ENCODE measurements around the gene PEX16. TPM values are rescaled to one million over a fixed set of nuclear protein-coding genes. Genes with fewer than 3 reads are reported as not detected.
A peak's percentile ranks its signal among the peaks of the same experiment; 100 is the strongest.

PEX16 gene
- total and polyA plus RNA-seq, 10 donors = 29.2 to 50.1 (median 34.9) TPM

DNA sequence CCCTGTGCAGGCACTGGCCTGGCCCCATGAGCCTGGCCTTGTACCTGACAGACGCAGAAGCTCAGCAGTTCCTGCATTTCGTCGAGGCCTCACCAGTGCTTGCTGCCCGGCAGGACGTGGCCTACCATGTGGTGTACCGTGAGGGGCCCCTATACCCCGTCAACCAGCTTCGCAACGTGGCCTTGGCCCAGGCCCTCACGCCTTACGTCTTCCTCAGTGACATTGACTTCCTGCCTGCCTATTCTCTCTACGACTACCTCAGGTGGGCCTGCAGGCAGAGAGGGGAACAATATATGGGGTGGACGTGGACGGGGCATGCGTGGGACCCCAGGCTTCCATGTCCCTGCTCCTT, 9.6 kb upstream of the PEX16 start:
- intact Hi-C loops (cut with DNase I; ENCODE audit: low total_unique reads) = no loop called here
- peak; percentile 78 for DNase-seq
- H3K27me3 ChIP-seq (replicated peaks in 1 of 7) = peaks cover 0 to 36% (median 12%) of the 10 kb centered on the region in 7 donors
- peaks cover 0 to 23% (median 6%) of the 10 kb centered on the region in 6 donors for H3K36me3 ChIP-seq
- TF ChIP-seq POLR2A (IDR thresholded peaks at IDR 0.05) (no peak), POLR2AphosphoS5 (IDR thresholded peaks at IDR 0.05) (peak; percentile 18 to 61 (median 27))
- TF ChIP-seq, protein P1, sequence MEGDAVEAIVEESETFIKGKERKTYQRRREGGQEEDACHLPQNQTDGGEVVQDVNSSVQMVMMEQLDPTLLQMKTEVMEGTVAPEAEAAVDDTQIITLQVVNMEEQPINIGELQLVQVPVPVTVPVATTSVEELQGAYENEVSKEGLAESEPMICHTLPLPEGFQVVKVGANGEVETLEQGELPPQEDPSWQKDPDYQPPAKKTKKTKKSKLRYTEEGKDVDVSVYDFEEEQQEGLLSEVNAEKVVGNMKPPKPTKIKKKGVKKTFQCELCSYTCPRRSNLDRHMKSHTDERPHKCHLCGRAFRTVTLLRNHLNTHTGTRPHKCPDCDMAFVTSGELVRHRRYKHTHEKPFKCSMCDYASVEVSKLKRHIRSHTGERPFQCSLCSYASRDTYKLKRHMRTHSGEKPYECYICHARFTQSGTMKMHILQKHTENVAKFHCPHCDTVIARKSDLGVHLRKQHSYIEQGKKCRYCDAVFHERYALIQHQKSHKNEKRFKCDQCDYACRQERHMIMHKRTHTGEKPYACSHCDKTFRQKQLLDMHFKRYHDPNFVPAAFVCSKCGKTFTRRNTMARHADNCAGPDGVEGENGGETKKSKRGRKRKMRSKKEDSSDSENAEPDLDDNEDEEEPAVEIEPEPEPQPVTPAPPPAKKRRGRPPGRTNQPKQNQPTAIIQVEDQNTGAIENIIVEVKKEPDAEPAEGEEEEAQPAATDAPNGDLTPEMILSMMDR (IDR thresholded peaks at IDR 0.05 in 8 of 11, conservative IDR thresholded peaks at IDR 0.05 in 3 of 11) = no peak
- H3K4me1 ChIP-seq = peaks cover 9 to 80% (median 50%) of the 10 kb centered on the region in 6 donors
- H3K27ac ChIP-seq = peak overlapping the region in 3 of 8 donors; percentile 24 to 86 (median 80)
- no peak overlapping the region for H3K4me3 ChIP-seq
- H3K9me3 ChIP-seq = no peaks in the 10 kb centered on the region
- WGBS, 5 donors = 31 to 60% (median 37%) methylated on average over 12 to 15 of the region's 15 CpGs

DNA sequence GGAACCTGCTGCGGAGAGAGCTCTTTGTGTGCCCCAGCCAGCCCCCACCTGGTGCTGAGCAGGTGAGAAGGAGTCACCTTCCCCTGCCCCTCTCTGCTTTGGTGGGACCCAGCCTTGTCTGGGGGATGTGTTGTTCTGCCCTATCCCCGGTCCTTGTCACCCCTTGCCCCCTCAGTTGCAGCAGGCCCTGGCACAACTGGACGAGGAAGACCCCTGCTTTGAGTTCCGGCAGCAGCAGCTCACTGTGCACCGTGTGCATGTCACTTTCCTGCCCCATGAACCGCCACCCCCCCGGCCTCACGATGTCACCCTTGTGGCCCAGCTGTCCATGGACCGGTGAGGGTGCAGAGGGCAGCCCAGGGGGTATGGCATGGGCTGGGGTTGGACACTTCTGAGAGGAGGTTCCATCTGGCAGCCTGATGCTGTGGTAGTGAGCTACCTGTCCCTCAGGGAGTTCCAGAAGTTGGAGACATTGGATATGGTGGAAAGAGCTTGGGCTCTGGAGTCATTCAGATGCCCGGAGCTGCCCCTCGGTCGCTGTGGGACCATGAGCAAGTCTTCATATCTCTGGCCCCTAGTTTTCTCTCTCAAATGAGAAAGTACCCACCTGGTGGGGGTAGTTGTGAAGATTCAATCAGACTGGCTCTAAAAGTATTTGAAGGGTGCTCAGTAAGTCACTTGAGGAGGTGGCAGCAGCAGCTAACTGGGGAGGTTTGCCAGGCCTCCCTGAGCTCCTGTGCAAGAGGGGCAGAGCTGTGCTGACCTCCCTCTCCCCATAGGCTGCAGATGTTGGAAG, 9.1 kb upstream of the PEX16 start:
- H3K4me1 ChIP-seq = peaks cover 12 to 80% (median 51%) of the 10 kb centered on the region in 6 donors
- H3K27ac ChIP-seq = peak overlapping the region in 3 of 8 donors; percentile 24 to 86 (median 80)
- intact Hi-C loops (cut with DNase I; ENCODE audit: low total_unique reads) = no loop called here
- peaks cover 0 to 18% (median 1%) of the 10 kb centered on the region in 6 donors for H3K36me3 ChIP-seq
- peaks cover 0 to 42% (median 18%) of the 10 kb centered on the region in 7 donors for H3K27me3 ChIP-seq (replicated peaks in 1 of 7)
- H3K9me3 ChIP-seq = no peaks in the 10 kb centered on the region
- no peak overlapping the region for H3K4me3 ChIP-seq
- 84 to 94% (median 91%) methylated on average over 12 of the region's 12 CpGs for WGBS, 5 donors
- TF ChIP-seq POLR2A (IDR thresholded peaks at IDR 0.05) = no peak
- TF ChIP-seq, protein P1 (IDR thresholded peaks at IDR 0.05 in 8 of 11, conservative IDR thresholded peaks at IDR 0.05 in 3 of 11) = no peak
- TF ChIP-seq POLR2AphosphoS5 (IDR thresholded peaks at IDR 0.05) = peak in 1 of 3 donors; percentile 1
- DNase-seq = peak; percentile 79

DNA sequence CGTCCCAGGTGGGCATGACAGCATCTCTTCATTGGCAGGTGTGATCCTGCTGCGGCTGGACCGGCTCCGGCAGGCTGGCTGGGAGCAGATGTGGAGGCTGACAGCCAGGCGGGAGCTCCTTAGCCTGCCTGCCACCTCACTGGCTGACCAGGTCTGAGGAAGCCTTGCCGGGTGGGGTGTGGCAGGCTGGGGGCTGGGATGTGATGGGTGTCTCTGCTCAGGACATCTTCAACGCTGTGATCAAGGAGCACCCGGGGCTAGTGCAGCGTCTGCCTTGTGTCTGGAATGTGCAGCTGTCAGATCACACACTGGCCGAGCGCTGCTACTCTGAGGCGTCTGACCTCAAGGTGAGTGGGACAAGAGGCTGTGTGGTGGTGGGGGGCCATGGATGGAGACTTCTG, 8.3 kb upstream of the PEX16 start:
- peak overlapping the region in 1 of 8 donors; percentile 86 for H3K27ac ChIP-seq
- TF ChIP-seq POLR2A (IDR thresholded peaks at IDR 0.05) = no peak
- TF ChIP-seq, protein P1 (IDR thresholded peaks at IDR 0.05 in 8 of 11, conservative IDR thresholded peaks at IDR 0.05 in 3 of 11) = no peak
- no peak for TF ChIP-seq POLR2AphosphoS5 (IDR thresholded peaks at IDR 0.05)
- DNase-seq = peak; percentile 74
- H3K4me3 ChIP-seq = no peak overlapping the region
- H3K9me3 ChIP-seq = no peaks in the 10 kb centered on the region
- H3K4me1 ChIP-seq = peaks cover 12 to 80% (median 46%) of the 10 kb centered on the region in 6 donors
- peaks cover 0 to 49% (median 20%) of the 10 kb centered on the region in 7 donors for H3K27me3 ChIP-seq (replicated peaks in 1 of 7)
- WGBS, 5 donors = 82 to 86% (median 84%) methylated on average over 10 to 12 of the region's 12 CpGs
- intact Hi-C loops (cut with DNase I; ENCODE audit: low total_unique reads) = no loop called here
- H3K36me3 ChIP-seq = peaks cover 0 to 10% (median 0%) of the 10 kb centered on the region in 6 donors

DNA sequence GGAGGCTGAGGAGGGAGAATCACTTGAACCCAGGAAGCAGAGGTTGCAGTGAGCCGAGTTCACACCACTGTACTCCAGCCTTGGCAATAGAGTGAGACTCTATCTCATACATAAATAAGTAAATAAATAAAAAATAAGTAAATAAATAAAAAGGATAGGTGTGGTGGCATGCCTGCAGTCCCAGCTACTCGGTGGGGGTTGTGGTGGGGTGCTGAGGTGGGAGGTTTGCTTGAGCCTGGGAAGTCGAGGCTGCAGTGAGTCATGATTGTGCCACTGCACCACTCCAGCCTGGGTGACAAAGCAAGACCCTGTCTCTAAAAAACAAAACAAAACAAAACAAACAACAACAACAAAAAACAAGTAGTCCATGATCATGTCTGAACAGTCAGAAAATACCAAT, 7.9 kb upstream of the PEX16 start:
- intact Hi-C loops (cut with DNase I; ENCODE audit: low total_unique reads) = no loop called here
- Histone ChIP-seq H3K36me3 (peaks cover 0 to 6% (median 0%) of the 10 kb centered on the region in 6 donors), H3K4me3 (no peak overlapping the region), H3K27me3 (replicated peaks in 1 of 7) (peaks cover 0 to 52% (median 20%) of the 10 kb centered on the region in 7 donors), H3K27ac (no peak overlapping the region), H3K9me3 (no peaks in the 10 kb centered on the region), H3K4me1 (peaks cover 11 to 80% (median 41%) of the 10 kb centered on the region in 6 donors)
- 75 to 85% (median 76%) methylated on average over 3 of the region's 3 CpGs for WGBS, 5 donors
- DNase-seq = no peak
- no peak for TF ChIP-seq POLR2A (IDR thresholded peaks at IDR 0.05)
- TF ChIP-seq, protein P1 (IDR thresholded peaks at IDR 0.05 in 8 of 11, conservative IDR thresholded peaks at IDR 0.05 in 3 of 11) = no peak
- TF ChIP-seq POLR2AphosphoS5 (IDR thresholded peaks at IDR 0.05) = no peak

All from spleen (tissue), 11 donors.